ENCODE data around the gene TUFT1. TPM values are rescaled to one million over a fixed set of nuclear protein-coding genes. Genes with fewer than 3 reads are reported as not detected.
A peak's percentile ranks its signal among the peaks of the same experiment; 100 is the strongest.

TUFT1 gene
- total RNA-seq, 1 experiment from 2014 or later = 7.9 TPM

- no peaks in the 10 kb centered on the region for H3K27me3 Mint-ChIP-seq (ENCODE audit: low read depth)
- TF ChIP-seq SOX15 (CRISPR knock-in tag; IDR thresholded peaks at IDR 0.05) = no peak
- no peak for TF ChIP-seq TEAD1 (CRISPR knock-in tag; IDR thresholded peaks at IDR 0.05)
- no peaks in the 10 kb centered on the region; the same call in 1 of the 2 replicates for H3K36me3 Mint-ChIP-seq
- no peak for DNase-seq (ENCODE audit: low spot score)
- H3K4me3 Mint-ChIP-seq = no peak overlapping the region
- peaks cover 11% of the 10 kb centered on the region for H3K4me1 Mint-ChIP-seq
- H3K27ac Mint-ChIP-seq = peak overlapping the region; percentile 80; the same call in 1 of the 2 replicates
- ChIA-PET CTCF (interaction anchor here (1.2 kb wide), 1 partner anchor 274 kb away, joined by 3 read pairs; no protein-coding TSS in a partner anchor), POLR2A (interaction anchor here (0.5 to 1.2 kb wide), 3 partner anchors 22 to 146 kb away, joined by 3 to 5 read pairs (median 4); partner anchors contain the start of gene TUFT1)
- no peak for ATAC-seq
- H3K9me3 Mint-ChIP-seq = no peaks in the 10 kb centered on the region
Measured at GRCh38 chr1:151562661-151563060, 22.6 kb downstream of the TUFT1 start.

GRCh38 chr1:151563376-151563775 is 23.3 kb downstream of the TUFT1 start:
- ATAC-seq = no peak
- TF ChIP-seq ZNF138 (CRISPR knock-in tag; conservative IDR thresholded peaks at IDR 0.05) (no peak), ZNF232 (CRISPR knock-in tag; IDR thresholded peaks at IDR 0.05) (no peak), ZBTB21 (CRISPR knock-in tag; IDR thresholded peaks at IDR 0.05; ENCODE audit: borderline replicate concordance) (no peak), OVOL2 (CRISPR knock-in tag; IDR thresholded peaks at IDR 0.05; ENCODE audit: borderline replicate concordance) (no peak), ZNF671 (CRISPR knock-in tag; IDR thresholded peaks at IDR 0.05) (no peak)
- no peak overlapping the region for H3K27ac Mint-ChIP-seq

GRCh38 chr1:151565502-151566189 is 25.5 kb downstream of the TUFT1 start:
- Mint-ChIP-seq H3K27me3 (ENCODE audit: low read depth) (no peaks in the 10 kb centered on the region), H3K36me3 (peaks cover 8% of the 10 kb centered on the region), H3K4me1 (peaks cover 11% of the 10 kb centered on the region), H3K9me3 (no peaks in the 10 kb centered on the region), H3K4me3 (no peak overlapping the region), H3K27ac (peak overlapping the region; percentile 34; the same call in 1 of the 2 replicates)
- ATAC-seq (no peak), DNase-seq (ENCODE audit: low spot score) (no peak)
- POLR2A ChIA-PET = no interaction called here
- CTCF ChIA-PET = no interaction called here
- TF ChIP-seq ETV6 (CRISPR knock-in tag; IDR thresholded peaks at IDR 0.05) (no peak), CBFB (CRISPR knock-in tag; IDR thresholded peaks at IDR 0.05; ENCODE audit: low read depth) (no peak), TEAD1 (CRISPR knock-in tag; IDR thresholded peaks at IDR 0.05) (no peak), E2F1 (CRISPR knock-in tag; IDR thresholded peaks at IDR 0.05) (no peak), ZNF138 (CRISPR knock-in tag; conservative IDR thresholded peaks at IDR 0.05) (no peak), RELA (CRISPR knock-in tag; IDR thresholded peaks at IDR 0.05; ENCODE audit: borderline replicate concordance) (no peak), ESRRA (CRISPR knock-in tag; IDR thresholded peaks at IDR 0.05; ENCODE audit: borderline replicate concordance) (no peak), OVOL2 (CRISPR knock-in tag; IDR thresholded peaks at IDR 0.05; ENCODE audit: borderline replicate concordance) (no peak), ATF2 (CRISPR knock-in tag; IDR thresholded peaks at IDR 0.05; ENCODE audit: borderline replicate concordance, low read depth) (no peak), JAZF1 (CRISPR knock-in tag; IDR thresholded peaks at IDR 0.05) (no peak), IRF2 (CRISPR knock-in tag; IDR thresholded peaks at IDR 0.05; ENCODE audit: borderline replicate concordance, low read depth) (no peak), FOXJ3 (CRISPR knock-in tag; IDR thresholded peaks at IDR 0.05; ENCODE audit: borderline replicate concordance) (no peak), SMAD3 (CRISPR knock-in tag; IDR thresholded peaks at IDR 0.05; ENCODE audit: borderline replicate concordance) (no peak), NFE2L1 (CRISPR knock-in tag; IDR thresholded peaks at IDR 0.05) (no peak), CREB1 (CRISPR knock-in tag; IDR thresholded peaks at IDR 0.05) (no peak), GABPB1 (CRISPR knock-in tag; IDR thresholded peaks at IDR 0.05) (no peak), TP53 (CRISPR knock-in tag; IDR thresholded peaks at IDR 0.05) (no peak)

More at GRCh38 chr1:151563376-151563775, 23.3 kb downstream of the TUFT1 start:
- H3K4me3 Mint-ChIP-seq = no peak overlapping the region
- no peaks in the 10 kb centered on the region for H3K9me3 Mint-ChIP-seq
- ChIA-PET CTCF (no interaction called here), POLR2A (no interaction called here)
- peaks cover 2% of the 10 kb centered on the region; the same call in 1 of the 2 replicates for H3K36me3 Mint-ChIP-seq
- H3K4me1 Mint-ChIP-seq = peaks cover 11% of the 10 kb centered on the region
- DNase-seq (ENCODE audit: low spot score) = no peak
- H3K27me3 Mint-ChIP-seq (ENCODE audit: low read depth) = no peaks in the 10 kb centered on the region

Measured in WTC11 (cell line).